ENCODE results near the gene MAN1A1. TPM values are rescaled to one million over a fixed set of nuclear protein-coding genes. Genes with fewer than 3 reads are reported as not detected.

The MAN1A1 gene
- total and polyA plus RNA-seq, 4 donors = 68.2 to 209 (median 148) TPM

DNA sequence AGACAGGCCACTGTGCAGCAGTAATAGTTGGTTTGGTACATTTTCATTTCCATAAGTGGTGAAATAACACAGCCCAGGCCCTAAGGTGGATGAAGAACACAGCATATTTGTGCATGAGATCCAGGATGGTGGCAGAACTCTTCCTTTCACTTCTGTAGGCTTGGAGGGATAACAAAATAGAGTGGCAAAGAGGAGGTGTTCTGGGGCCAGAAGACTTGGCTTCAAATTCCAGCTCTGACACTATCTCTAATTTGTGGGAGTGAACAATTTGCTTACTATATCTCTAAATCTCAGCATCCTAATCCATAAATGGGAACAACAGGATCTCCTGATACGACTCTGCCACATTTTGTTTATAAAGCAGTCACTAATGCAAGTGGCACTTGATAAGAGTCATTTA lies 159.4 kb downstream of the MAN1A1 start (continued):
- TF ChIP-seq ZBTB33 (IDR thresholded peaks at IDR 0.05) (no peak), GABPA (IDR thresholded peaks at IDR 0.05 in 1 of 2, conservative IDR thresholded peaks at IDR 0.05 in 1 of 2) (no peak), FOXA2 (IDR thresholded peaks at IDR 0.05) (no peak), RAD21 (IDR thresholded peaks at IDR 0.05) (no peak), NR2F2 (IDR thresholded peaks at IDR 0.05) (no peak)

DNA sequence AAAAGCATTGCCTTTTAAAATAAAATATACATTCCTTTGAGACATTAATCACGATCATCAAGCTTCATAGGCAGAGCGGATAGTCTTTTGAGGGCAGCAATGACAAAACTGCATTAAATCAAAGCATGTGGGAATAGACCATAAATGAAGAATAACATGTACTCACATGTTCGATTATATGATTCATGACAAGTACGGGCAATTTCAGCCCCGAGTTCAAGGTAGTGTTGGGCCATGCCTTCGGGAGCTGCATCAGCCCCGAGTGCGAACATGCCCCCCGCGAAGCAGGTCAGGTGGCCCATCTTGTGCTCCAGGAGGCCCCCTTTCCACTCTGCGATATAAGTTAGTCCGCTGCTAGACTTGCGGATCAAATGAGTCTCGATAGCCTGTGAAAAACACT lies 160.1 kb downstream of the MAN1A1 start:
- no peak for DNase-seq (ENCODE audit: low spot score)
- Histone ChIP-seq H3K4me3 (ENCODE audit: low read depth in 1 of 3, low read length in 3 of 3) (no peak overlapping the region), H3K4me1 (ENCODE audit: control insufficient read depth in 4 of 4, insufficient read depth in 4 of 4, low read length in 3 of 4) (no peaks in the 10 kb centered on the region), H3K9ac (ENCODE audit: low read depth in 1 of 2, low read length in 2 of 2) (no peak overlapping the region), H3K27ac (ENCODE audit: low read depth in 1 of 2, low read length in 2 of 2) (no peak overlapping the region), H3K9me3 (ENCODE audit: control insufficient read depth in 4 of 4, low read length in 3 of 4) (no peaks in the 10 kb centered on the region), H3K27me3 (ENCODE audit: control insufficient read depth in 4 of 4, insufficient read depth in 4 of 4, low read length in 3 of 4) (no peaks in the 10 kb centered on the region), H3K36me3 (ENCODE audit: control insufficient read depth in 4 of 4, insufficient read depth in 3 of 4, low read depth in 1 of 4, low read length in 3 of 4) (peaks cover 7 to 79% (median 70%) of the 10 kb centered on the region in 4 donors)
- 91% methylated on average over 14 of the region's 14 CpGs for WGBS
- TF ChIP-seq GABPA (IDR thresholded peaks at IDR 0.05 in 1 of 2, conservative IDR thresholded peaks at IDR 0.05 in 1 of 2) = no peak
- no peak for TF ChIP-seq TAF1 (conservative IDR thresholded peaks at IDR 0.05)
- TF ChIP-seq NR2F2 (IDR thresholded peaks at IDR 0.05) = no peak
- no peak for TF ChIP-seq ZBTB33 (IDR thresholded peaks at IDR 0.05)
- TF ChIP-seq SP1 (IDR thresholded peaks at IDR 0.05) = no peak
- no peak for TF ChIP-seq YY1 (IDR thresholded peaks at IDR 0.05)
- TF ChIP-seq, protein P1, sequence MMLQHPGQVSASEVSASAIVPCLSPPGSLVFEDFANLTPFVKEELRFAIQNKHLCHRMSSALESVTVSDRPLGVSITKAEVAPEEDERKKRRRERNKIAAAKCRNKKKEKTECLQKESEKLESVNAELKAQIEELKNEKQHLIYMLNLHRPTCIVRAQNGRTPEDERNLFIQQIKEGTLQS (IDR thresholded peaks at IDR 0.05) = no peak
- TF ChIP-seq FOXA2 (IDR thresholded peaks at IDR 0.05) = no peak
- TF ChIP-seq JUND (IDR thresholded peaks at IDR 0.05) = no peak
- TF ChIP-seq, protein P2, sequence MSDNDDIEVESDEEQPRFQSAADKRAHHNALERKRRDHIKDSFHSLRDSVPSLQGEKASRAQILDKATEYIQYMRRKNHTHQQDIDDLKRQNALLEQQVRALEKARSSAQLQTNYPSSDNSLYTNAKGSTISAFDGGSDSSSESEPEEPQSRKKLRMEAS (IDR thresholded peaks at IDR 0.05) = no peak
- no peak for TF ChIP-seq EGR1 (IDR thresholded peaks at IDR 0.05; ENCODE audit: low read depth in 2 of 2)
- no peak for TF ChIP-seq HNF4G (IDR thresholded peaks at IDR 0.05)

DNA sequence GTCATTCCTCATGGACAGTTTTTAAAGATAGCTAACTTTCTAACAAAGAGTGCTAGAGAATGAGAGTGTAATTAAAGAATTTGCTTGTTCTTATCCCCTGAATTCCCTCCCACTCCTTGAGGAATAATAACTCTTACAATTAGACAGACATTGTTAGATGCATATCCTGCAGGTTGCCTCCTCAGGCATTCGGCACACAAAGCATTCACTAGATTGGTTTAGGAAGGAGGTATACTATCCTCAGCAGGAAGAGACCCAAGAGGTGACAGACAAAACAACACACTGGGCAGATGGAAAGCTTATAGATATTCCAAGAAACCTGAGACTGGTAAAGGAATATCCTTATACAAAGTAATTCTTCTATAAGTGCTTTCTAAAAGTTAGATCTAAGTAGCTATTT lies 162.0 kb downstream of the MAN1A1 start:
- H3K27ac ChIP-seq (ENCODE audit: low read depth in 1 of 2, low read length in 2 of 2) = no peak overlapping the region
- no peaks in the 10 kb centered on the region for H3K27me3 ChIP-seq (ENCODE audit: control insufficient read depth in 4 of 4, insufficient read depth in 4 of 4, low read length in 3 of 4)
- no peaks in the 10 kb centered on the region for H3K4me1 ChIP-seq (ENCODE audit: control insufficient read depth in 4 of 4, insufficient read depth in 4 of 4, low read length in 3 of 4)
- no peaks in the 10 kb centered on the region for H3K9me3 ChIP-seq (ENCODE audit: control insufficient read depth in 4 of 4, low read length in 3 of 4)
- no peak for DNase-seq (ENCODE audit: low spot score)
- 90% methylated on average over 1 of the region's 1 CpG for WGBS
- peaks cover 5 to 77% (median 64%) of the 10 kb centered on the region in 4 donors for H3K36me3 ChIP-seq (ENCODE audit: control insufficient read depth in 4 of 4, insufficient read depth in 3 of 4, low read depth in 1 of 4, low read length in 3 of 4)
- H3K4me3 ChIP-seq (ENCODE audit: low read depth in 1 of 3, low read length in 3 of 3) = no peak overlapping the region
- TF ChIP-seq, protein P2 (IDR thresholded peaks at IDR 0.05) = no peak
- TF ChIP-seq JUND (IDR thresholded peaks at IDR 0.05) = no peak
- TF ChIP-seq HNF4G (IDR thresholded peaks at IDR 0.05) = no peak
- TF ChIP-seq NR2F2 (IDR thresholded peaks at IDR 0.05) = no peak
- TF ChIP-seq YY1 (IDR thresholded peaks at IDR 0.05) = no peak
- TF ChIP-seq HNF4A (conservative IDR thresholded peaks at IDR 0.05) = no peak
- TF ChIP-seq RAD21 (IDR thresholded peaks at IDR 0.05) = no peak
- H3K9ac ChIP-seq (ENCODE audit: low read depth in 1 of 2, low read length in 2 of 2) = no peak overlapping the region

All from liver (tissue), 9 donors.